NCI-H128 (cell line): ENCODE measurements around the gene SDR42E1.
A peak's percentile ranks its signal among the peaks of the same experiment; 100 is the strongest.

Experiments used
- DNase-seq: peaks from one replicate; lab custom pipeline; 2025; ENCODE audit not compliant: unreplicated experiment; lab: John Stamatoyannopoulos, UW

The SDR42E1 gene

GRCh38 chr16:82011199-82011641, at the start of gene SDR42E1:
SDR42E1 (minus strand) TSS chr16:82011470; CDS start chr16:82000858, 10,612 bp downstream.
- peak; percentile 34 for DNase-seq

- DNase-seq, result no peak
Measured at GRCh38 chr16:82059983-82060421, 48.7 kb upstream of the SDR42E1 start.

GRCh38 chr16:82059161-82059982, 48.1 kb upstream of the SDR42E1 start:
- DNase-seq, result no peak

- no peak for DNase-seq
Measured at GRCh38 chr16:82056550-82056896, 45.3 kb upstream of the SDR42E1 start.

GRCh38 chr16:82055728-82056549, 44.7 kb upstream of the SDR42E1 start:
- no peak for DNase-seq

GRCh38 chr16:82055117-82055516, 43.8 kb upstream of the SDR42E1 start:
- DNase-seq, result no peak

- no peak for DNase-seq
Measured at GRCh38 chr16:82051656-82052055, 40.4 kb upstream of the SDR42E1 start.

GRCh38 chr16:82050909-82051357, 39.7 kb upstream of the SDR42E1 start:
- no peak for DNase-seq

- DNase-seq, result no peak
Measured at GRCh38 chr16:82050506-82050905, 39.2 kb upstream of the SDR42E1 start.

- no peak for DNase-seq
Measured at GRCh38 chr16:82049484-82049883, 38.2 kb upstream of the SDR42E1 start.

- DNase-seq, result no peak
Measured at GRCh38 chr16:82047787-82048186, 36.5 kb upstream of the SDR42E1 start.

- DNase-seq, result no peak
Measured at GRCh38 chr16:82047374-82047773, 36.1 kb upstream of the SDR42E1 start.

GRCh38 chr16:82046941-82047340, 35.7 kb upstream of the SDR42E1 start:
- no peak for DNase-seq

GRCh38 chr16:82046541-82046940, 35.3 kb upstream of the SDR42E1 start:
- DNase-seq, result no peak

GRCh38 chr16:82045465-82045864, 34.2 kb upstream of the SDR42E1 start:
- DNase-seq, result no peak

- DNase-seq, result no peak
Measured at GRCh38 chr16:82044585-82044911, 33.3 kb upstream of the SDR42E1 start.

GRCh38 chr16:82043680-82044584, 32.7 kb upstream of the SDR42E1 start:
- DNase-seq, result no peak

GRCh38 chr16:82042846-82043245, 31.6 kb upstream of the SDR42E1 start:
- no peak for DNase-seq

- DNase-seq, result no peak
Measured at GRCh38 chr16:82042144-82042543, 30.9 kb upstream of the SDR42E1 start.

GRCh38 chr16:82041542-82041941, 30.3 kb upstream of the SDR42E1 start:
- no peak for DNase-seq

- DNase-seq, result no peak
Measured at GRCh38 chr16:82040296-82040695, 29.0 kb upstream of the SDR42E1 start.
